ENCODE measurements around the gene IL18R1.

The IL18R1 gene

GRCh38 chr2:102387763-102388546 is 32.4 kb downstream of the IL18R1 start:
- no peak for DNase-seq (ENCODE audit: low read depth)

DNA sequence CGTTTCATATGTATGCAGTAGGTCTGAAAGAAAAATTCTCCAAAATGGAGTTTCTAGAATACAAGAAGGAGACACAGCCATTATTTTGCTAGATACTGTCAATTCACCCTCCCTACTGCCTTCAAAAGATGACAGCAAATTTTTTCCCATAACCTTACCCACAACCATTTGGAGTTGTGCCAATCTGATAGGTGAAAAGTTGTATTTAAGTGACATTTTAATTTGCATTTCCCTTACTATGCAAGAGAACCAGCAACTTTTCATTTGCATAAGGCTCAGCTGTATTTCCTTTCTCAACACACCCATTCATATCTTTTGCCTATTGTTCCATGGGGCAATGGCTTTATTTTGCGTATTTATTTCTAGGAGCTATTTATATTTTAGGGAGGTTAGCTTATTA is 36.0 kb downstream of the IL18R1 start:
- DNase-seq (ENCODE audit: low read depth): no peak

- no peak for DNase-seq (ENCODE audit: low read depth)
Observed at GRCh38 chr2:102392096-102392495, 36.5 kb downstream of the IL18R1 start.

DNA sequence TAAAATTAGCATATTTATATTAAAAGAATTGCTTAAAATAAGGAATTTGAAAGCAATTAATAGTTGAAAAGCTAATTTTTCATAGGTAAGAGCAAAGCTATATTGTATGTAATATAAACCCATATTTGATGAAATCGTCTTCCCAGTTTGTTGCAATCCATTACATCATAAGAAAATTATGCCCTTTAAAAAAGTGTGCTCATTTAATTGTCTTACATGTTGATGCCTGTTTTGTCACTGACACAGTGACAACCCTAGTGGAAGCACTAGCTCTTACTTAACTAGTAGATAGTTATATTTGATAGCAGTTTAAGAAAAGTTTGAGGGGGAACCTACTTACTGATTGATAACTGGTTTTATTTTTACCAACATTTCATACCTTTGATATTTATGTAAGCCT is 37.3 kb downstream of the IL18R1 start:
- DNase-seq (ENCODE audit: low read depth): no peak

DNA sequence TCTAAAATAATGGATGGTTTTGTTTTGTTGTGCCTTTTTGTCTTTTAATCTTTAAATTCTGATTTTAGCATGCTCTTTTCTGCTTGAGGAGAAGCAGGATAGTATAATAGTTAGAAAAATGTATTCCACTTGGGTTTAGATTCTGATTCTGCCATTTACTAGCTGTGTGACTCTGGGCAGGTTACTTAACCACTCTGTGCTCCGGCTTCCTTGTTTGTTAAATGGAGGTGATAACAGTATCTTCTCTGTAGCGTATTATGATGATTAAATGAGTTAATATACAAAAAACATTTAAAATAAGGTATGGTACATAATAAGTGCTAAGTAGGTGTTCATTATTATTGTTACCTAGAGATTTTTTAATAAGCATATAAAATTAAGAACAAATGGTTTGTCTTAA is 40.4 kb downstream of the IL18R1 start:
- DNase-seq (ENCODE audit: low read depth): no peak

- DNase-seq (ENCODE audit: low read depth): no peak
Observed at GRCh38 chr2:102397209-102397608, 41.6 kb downstream of the IL18R1 start.

DNA sequence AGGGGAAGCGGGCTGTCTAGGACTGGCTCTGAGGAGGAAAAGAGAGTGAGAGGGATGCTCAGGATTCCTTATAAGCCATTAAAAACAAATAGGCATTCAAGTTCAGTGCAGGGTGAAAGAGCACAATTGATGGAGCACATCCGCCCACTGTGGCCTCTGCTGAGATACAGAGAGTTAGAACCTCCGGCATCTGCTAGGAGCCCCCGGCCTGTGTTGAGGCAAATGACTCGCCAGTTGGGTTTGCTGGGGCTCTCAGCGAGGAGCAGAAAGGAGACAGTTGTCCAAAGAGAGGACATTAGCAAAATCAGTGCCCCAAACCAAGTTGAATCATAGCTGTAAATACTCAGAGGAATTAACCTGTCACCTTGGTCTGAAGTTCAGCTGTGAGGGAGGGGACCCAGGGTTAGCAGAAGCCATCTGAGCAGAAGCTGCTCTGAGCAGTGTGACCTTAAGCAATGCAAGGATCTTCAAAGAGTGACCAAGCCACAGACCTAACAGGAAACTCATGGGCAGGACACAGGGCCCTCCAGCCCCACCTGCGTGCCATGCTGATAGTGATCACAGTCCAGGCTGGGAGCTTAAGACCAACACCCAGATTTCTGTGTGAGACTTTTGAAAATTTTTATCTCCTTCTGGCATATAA is 44.0 kb downstream of the IL18R1 start:
- DNase-seq (ENCODE audit: low read depth): no peak

GRCh38 chr2:102401456-102401855 is 45.9 kb downstream of the IL18R1 start:
- no peak for DNase-seq (ENCODE audit: low read depth)

- no peak for DNase-seq (ENCODE audit: low read depth)
Observed at GRCh38 chr2:102401865-102402264, 46.3 kb downstream of the IL18R1 start.

- DNase-seq (ENCODE audit: low read depth): no peak
Observed at GRCh38 chr2:102410952-102411351, 55.4 kb downstream of the IL18R1 start.

GRCh38 chr2:102412199-102412598 is 56.6 kb downstream of the IL18R1 start:
- no peak for DNase-seq (ENCODE audit: low read depth)

GRCh38 chr2:102417946-102418345 is 62.4 kb downstream of the IL18R1 start:
- no peak for DNase-seq (ENCODE audit: low read depth)

DNA sequence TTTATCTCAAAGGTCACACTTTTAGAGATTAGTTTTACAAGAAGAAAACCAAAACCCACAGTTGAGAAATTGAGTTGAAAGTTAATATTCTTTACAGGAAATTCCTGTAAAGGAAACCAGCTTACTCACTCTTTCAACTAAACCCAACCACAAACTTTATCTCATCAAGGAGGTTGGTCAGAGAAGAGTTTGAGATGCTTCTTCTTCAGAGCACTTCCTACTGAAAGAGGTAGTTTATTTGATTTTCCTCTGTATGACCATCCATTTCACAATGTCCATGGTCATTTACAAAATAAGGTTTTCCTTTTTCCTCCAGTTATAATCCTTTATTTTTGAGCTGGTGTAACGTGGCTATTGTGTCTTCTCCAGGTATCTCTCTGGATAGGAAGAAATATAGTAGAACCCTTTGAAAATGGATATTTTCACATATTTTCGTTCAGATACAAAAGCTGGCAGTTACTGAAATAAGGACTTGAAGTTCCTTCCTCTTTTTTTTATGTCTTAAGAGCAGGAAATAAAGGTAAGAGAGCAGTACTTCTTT is 62.9 kb downstream of the IL18R1 start:
- no peak for DNase-seq (ENCODE audit: low read depth)

- DNase-seq (ENCODE audit: low read depth): no peak
Observed at GRCh38 chr2:102420290-102420689, 64.7 kb downstream of the IL18R1 start.

DNA sequence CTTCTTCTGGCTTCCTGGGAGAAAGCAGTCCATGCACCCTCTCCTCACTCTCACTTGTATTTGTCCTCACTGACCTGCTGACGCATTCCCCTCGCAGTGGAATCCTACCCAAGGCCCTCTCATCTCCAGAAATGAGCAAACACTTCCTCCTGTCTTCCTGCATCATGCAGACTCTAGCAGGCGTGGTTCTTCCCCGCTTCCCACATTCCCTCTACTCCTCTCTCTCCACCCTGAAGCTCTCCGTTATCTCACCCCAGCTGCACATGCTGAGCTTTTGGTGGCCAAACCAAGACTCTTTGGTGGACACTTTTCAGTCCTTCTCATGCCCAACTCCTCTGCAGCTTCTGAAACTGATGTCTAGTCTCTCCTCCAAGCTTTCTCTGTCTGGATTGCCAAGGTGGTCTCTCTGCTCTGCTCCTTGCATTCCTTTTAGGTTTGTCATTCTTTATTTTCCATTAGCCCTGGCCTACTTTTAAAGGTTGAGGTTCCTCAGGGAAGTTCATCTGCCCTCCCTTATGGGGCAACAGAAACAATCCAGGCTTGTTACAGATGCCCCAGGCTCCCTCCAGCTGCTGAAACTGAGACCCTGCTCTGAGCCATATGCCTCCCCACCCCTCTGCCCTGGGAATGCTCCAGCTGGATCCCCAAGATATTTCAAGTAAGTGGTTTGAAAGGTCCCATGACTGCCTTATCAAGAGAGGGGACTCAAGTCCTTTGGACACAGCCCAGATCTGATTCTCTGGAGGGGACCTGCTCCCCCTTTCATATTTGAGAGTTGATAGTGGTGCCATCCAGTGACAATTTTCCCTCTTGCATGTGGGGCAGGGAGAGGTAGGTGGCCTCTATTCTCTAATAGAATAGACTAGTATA is 66.5 kb downstream of the IL18R1 start:
- no peak for DNase-seq (ENCODE audit: low read depth)

- no peak for DNase-seq (ENCODE audit: low read depth)
Observed at GRCh38 chr2:102422910-102423309, 67.3 kb downstream of the IL18R1 start, which contains the start of gene IL18RAP. Gene IL18RAP, plus strand, starts transcription at chr2:102423160. Its CDS starts 118 bp downstream, at chr2:102423278.

- DNase-seq (ENCODE audit: low read depth): no peak
Observed at GRCh38 chr2:102423368-102423767, 67.8 kb downstream of the IL18R1 start.

DNA sequence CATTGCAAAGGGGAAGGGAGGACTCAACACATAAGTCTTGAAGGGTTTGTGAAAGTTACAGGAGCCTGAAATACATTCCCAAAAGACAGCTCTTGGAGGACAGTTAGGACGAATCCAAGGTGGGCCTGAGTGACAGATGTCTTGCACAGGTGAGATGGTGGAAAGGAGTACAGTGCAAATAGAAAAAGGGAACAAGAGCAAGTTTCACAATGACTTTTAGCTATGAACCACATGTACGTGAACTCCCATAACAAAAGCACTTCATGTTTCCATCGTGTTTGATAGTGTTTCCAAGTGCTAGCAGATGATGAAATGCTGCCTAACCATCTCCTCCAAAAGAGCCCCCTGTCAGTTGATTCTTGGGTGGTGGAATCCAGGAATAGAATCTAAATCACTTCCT is 69.2 kb downstream of the IL18R1 start:
- no peak for DNase-seq (ENCODE audit: low read depth)

GRCh38 chr2:102425441-102426132 is 70.0 kb downstream of the IL18R1 start:
- DNase-seq (ENCODE audit: low read depth): no peak

DNA sequence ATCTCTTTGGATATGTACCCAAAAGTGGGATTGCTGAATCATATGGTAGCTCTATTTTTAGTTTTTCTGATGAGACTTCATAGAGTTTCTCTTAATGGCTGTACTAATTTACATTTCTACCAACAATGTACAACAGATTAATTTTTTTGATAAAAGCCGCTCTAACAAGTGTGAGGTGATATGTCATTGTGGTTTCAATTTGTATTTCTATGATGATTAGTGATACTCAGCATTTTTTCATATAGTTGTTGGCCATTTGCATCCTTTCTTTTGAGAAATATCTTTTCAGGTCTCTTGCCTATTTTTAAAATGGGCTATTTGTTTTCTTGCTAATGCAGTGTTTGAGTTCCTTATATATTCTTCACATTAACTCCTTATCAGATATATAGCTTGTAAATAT is 71.7 kb downstream of the IL18R1 start:
- no peak for DNase-seq (ENCODE audit: low read depth)

GRCh38 chr2:102428573-102428972 is 73.0 kb downstream of the IL18R1 start:
- DNase-seq (ENCODE audit: low read depth): no peak

GRCh38 chr2:102432386-102432785 is 76.8 kb downstream of the IL18R1 start:
- no peak for DNase-seq (ENCODE audit: low read depth)
